Measurements from ENCODE around the gene BCL11B. TPM values are rescaled to one million over a fixed set of nuclear protein-coding genes. Genes with fewer than 3 reads are reported as not detected.

Gene BCL11B
- total and polyA plus RNA-seq, 4 donors: 0.20 to 2.3 (median 0.66) TPM

DNA sequence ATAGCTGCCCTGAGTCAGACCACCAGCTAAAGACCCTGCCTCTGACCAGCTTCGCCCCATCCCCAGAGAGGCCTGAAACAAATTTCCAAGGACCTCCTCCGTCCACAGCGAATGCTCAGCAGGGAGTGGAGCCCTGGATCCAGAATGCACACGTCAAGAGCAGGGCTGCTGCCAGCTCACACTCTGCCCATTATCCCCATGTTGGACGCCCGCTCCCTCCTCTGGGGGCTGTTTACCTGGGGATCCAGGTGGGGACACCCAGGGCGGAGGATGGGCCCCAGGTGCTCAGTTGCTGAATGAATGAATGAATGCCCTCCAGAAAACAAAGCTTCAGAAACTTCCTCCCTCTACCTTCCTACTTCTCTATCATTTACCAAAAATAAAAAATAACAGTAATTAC, 18.1 kb downstream of the BCL11B start:
- Histone ChIP-seq H3K27me3 (ENCODE audit: control insufficient read depth in 3 of 3, insufficient read depth in 3 of 3, low read length in 2 of 3) (no peaks in the 10 kb centered on the region), H3K4me3 (no peak overlapping the region), H3K9ac (ENCODE audit: insufficient read depth in 1 of 2, low read length in 2 of 2) (no peak overlapping the region), H3K9me3 (ENCODE audit: control insufficient read depth in 4 of 4, insufficient read depth in 3 of 4, low read length in 3 of 4) (peaks cover 0 to under 1% (median 0%) of the 10 kb centered on the region in 4 donors), H3K36me3 (ENCODE audit: control insufficient read depth in 4 of 4, insufficient read depth in 4 of 4, low read length in 4 of 4) (no peaks in the 10 kb centered on the region), H3K4me1 (ENCODE audit: control insufficient read depth in 5 of 5, insufficient read depth in 5 of 5, low read length in 5 of 5) (peaks cover 0 to 11% (median 4%) of the 10 kb centered on the region in 5 donors), H3K27ac (ENCODE audit: low read depth in 1 of 2, low read length in 1 of 2) (no peak overlapping the region)
- TF ChIP-seq CTCF (IDR thresholded peaks at IDR 0.05; ENCODE audit: control extremely low read depth, extremely low read depth): no peak
- ATAC-seq (ENCODE audit: insufficient read depth, low FRiP score): no peak
- WGBS, 2 donors: 84 to 87% methylated on average over 7 of the region's 7 CpGs
- no peak for DNase-seq

DNA sequence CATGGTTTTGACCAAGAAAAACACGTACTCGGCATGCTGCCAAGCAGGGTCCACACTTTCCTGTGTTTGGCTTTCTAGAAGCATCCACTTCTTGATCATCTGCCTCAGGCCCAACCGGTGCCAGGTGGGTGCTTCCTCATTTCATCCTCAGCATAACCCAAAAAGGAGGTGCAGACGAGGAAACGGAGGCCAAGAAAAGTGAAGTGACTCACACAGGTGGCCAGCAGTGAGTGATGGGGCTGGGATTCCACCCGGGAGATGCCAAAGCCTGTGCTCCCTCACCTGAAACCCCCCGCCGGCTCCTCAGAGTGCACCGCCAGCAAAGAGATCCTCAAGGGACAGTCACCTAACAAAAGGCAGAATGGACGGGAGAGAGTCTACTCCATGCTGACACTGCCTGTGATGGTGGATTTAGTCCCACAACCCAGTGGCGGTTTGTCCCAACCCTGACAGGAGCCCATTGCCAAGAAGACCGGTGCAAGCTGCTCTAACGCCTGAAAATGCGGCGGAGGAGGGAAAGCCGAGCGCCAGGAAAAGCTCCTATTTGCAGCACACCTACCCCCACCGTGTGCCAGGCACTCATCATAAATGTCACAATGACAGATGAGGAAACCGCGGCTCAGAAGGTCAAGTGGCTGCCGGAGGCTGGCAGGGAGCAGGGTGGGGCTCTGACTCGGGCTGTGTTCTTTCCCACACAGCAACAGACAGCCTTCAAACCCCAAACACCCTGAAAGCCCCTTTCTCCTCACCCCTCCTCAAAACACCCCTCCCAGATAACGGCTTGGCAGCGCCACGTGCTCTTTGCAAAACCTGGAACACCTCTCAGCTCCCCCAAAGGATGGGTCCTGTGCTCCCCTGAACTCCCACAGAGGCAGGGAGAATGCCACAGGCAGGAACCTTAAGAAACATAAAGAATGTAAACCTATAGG, 18.8 kb downstream of the BCL11B start:
- Histone ChIP-seq H3K36me3 (ENCODE audit: control insufficient read depth in 4 of 4, insufficient read depth in 4 of 4, low read length in 4 of 4) (no peaks in the 10 kb centered on the region), H3K27ac (ENCODE audit: low read depth in 1 of 2, low read length in 1 of 2) (no peak overlapping the region), H3K4me3 (no peak overlapping the region), H3K27me3 (ENCODE audit: control insufficient read depth in 3 of 3, insufficient read depth in 3 of 3, low read length in 2 of 3) (no peaks in the 10 kb centered on the region), H3K4me1 (ENCODE audit: control insufficient read depth in 5 of 5, insufficient read depth in 5 of 5, low read length in 5 of 5) (peaks cover 0 to 6% (median 4%) of the 10 kb centered on the region in 5 donors), H3K9ac (ENCODE audit: insufficient read depth in 1 of 2, low read length in 2 of 2) (no peak overlapping the region), H3K9me3 (ENCODE audit: control insufficient read depth in 4 of 4, insufficient read depth in 3 of 4, low read length in 3 of 4) (peaks cover 0 to 2% (median 0%) of the 10 kb centered on the region in 4 donors)
- no peak for ATAC-seq (ENCODE audit: insufficient read depth, low FRiP score)
- TF ChIP-seq CTCF (IDR thresholded peaks at IDR 0.05; ENCODE audit: control extremely low read depth, extremely low read depth): no peak
- 58 to 65% methylated on average over 23 to 25 of the region's 25 CpGs for whole genome bisulfite sequencing, 2 donors
- no peak for DNase-seq

GRCh38 chr14:99252443-99252939, 19.5 kb downstream of the BCL11B start:
- no peak for DNase-seq
- Histone ChIP-seq H3K36me3 (ENCODE audit: control insufficient read depth in 4 of 4, insufficient read depth in 4 of 4, low read length in 4 of 4) (no peaks in the 10 kb centered on the region), H3K9ac (ENCODE audit: insufficient read depth in 1 of 2, low read length in 2 of 2) (no peak overlapping the region), H3K4me1 (ENCODE audit: control insufficient read depth in 5 of 5, insufficient read depth in 5 of 5, low read length in 5 of 5) (peaks cover 0 to 7% (median 0%) of the 10 kb centered on the region in 5 donors), H3K27ac (ENCODE audit: low read depth in 1 of 2, low read length in 1 of 2) (no peak overlapping the region), H3K4me3 (no peak overlapping the region), H3K27me3 (ENCODE audit: control insufficient read depth in 3 of 3, insufficient read depth in 3 of 3, low read length in 2 of 3) (peaks cover 0 to 4% (median 0%) of the 10 kb centered on the region in 3 donors), H3K9me3 (ENCODE audit: control insufficient read depth in 4 of 4, insufficient read depth in 3 of 4, low read length in 3 of 4) (peaks cover 0 to 2% (median 0%) of the 10 kb centered on the region in 4 donors)
- no peak for ATAC-seq (ENCODE audit: insufficient read depth, low FRiP score)
- WGBS, 2 donors: 76 to 86% methylated on average over 9 of the region's 9 CpGs
- TF ChIP-seq CTCF (IDR thresholded peaks at IDR 0.05; ENCODE audit: control extremely low read depth, extremely low read depth): no peak

Measured in lung (tissue), 12 donors.